Keratinocyte (primary cell): ENCODE results near the gene ACO2.

Experiments
- EZH2 ChIP-seq: IDR thresholded peaks from one replicate; pipeline ENCODE4 v1.6.1; 2012; ENCODE audit warnings: inconsistent platforms, mild to moderate bottlenecking, low read length, moderate library complexity
- TF ChIP-seq, protein P1 (sequence below), 3 experiments: IDR thresholded peaks in 1 of 3; conservative IDR thresholded peaks in 1 of 3; optimal IDR thresholded peaks in 1 of 3; 2 replicates in 2 of 3; 3 replicates in 1 of 3; pipeline versions ENCODE3 to v1.5.1; 2011; ENCODE audit warnings: low read length in 3 of 3, mild to moderate bottlenecking in 3 of 3, moderate library complexity in 2 of 3, control low read depth in 1 of 3, inconsistent platforms in 1 of 3; ENCODE audit not compliant: insufficient read depth in 2 of 3; ENCODE audit errors: extremely low read depth in 1 of 3

DNA sequence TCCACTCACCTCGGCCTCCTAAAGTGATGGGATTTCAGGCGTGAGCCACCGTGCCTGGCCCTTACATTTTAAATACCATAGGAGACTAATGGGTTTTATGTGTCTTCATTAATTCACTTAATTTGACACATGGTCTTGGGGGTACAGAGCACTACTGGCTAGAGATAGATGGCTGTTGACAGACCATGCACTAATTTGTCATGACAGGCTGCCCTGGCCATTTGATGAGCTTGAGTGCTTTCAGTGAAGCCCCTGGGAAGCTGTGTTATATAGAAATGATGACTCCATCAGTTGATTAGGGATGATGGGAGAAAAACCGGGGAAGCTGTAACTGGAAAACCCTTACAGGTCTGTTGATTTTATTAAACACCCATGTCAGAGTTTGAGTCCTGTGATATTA lies 7.0 kb upstream of the ACO2 start:
- TF ChIP-seq, protein P1, sequence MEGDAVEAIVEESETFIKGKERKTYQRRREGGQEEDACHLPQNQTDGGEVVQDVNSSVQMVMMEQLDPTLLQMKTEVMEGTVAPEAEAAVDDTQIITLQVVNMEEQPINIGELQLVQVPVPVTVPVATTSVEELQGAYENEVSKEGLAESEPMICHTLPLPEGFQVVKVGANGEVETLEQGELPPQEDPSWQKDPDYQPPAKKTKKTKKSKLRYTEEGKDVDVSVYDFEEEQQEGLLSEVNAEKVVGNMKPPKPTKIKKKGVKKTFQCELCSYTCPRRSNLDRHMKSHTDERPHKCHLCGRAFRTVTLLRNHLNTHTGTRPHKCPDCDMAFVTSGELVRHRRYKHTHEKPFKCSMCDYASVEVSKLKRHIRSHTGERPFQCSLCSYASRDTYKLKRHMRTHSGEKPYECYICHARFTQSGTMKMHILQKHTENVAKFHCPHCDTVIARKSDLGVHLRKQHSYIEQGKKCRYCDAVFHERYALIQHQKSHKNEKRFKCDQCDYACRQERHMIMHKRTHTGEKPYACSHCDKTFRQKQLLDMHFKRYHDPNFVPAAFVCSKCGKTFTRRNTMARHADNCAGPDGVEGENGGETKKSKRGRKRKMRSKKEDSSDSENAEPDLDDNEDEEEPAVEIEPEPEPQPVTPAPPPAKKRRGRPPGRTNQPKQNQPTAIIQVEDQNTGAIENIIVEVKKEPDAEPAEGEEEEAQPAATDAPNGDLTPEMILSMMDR (optimal IDR thresholded peaks at IDR 0.05 in 1 of 3, IDR thresholded peaks at IDR 0.05 in 1 of 3, conservative IDR thresholded peaks at IDR 0.05 in 1 of 3; ENCODE audit: extremely low read depth in 1 of 3, insufficient read depth in 2 of 3, low read length in 3 of 3) = no peak
- TF ChIP-seq EZH2 = no peak
